Lung (tissue), 12 donors: ENCODE measurements around the gene VPS8. TPM values are rescaled to one million over a fixed set of nuclear protein-coding genes. Genes with fewer than 3 reads are reported as not detected.

Experiments used
- ATAC-seq: fragments of 200-7000 bp; cut with Tn5 transposase; one replicate; pipeline ENCODE4 v1.9.1; 2020; ENCODE audit warnings: moderate number of reproducible peaks; ENCODE audit not compliant: insufficient read depth, low FRiP score
- DNase-seq, 3 donors: peaks; one replicate each; pipeline ENCODE4 v3.0.0-alpha.2; 2013 to 2017
- H3K27ac ChIP-seq, 2 donors: one replicate each; pipeline ENCODE4 v1.5.1; 2013; ENCODE audit warnings: mild to moderate bottlenecking in 2 of 2, moderate library complexity in 2 of 2, control low read depth in 1 of 2, inconsistent platforms in 1 of 2, low read depth in 1 of 2, low read length in 1 of 2
- H3K27me3 ChIP-seq, 3 donors: one replicate each; pipeline ENCODE4 v1.5.1; 2013; ENCODE audit warnings: low read length in 2 of 3; ENCODE audit not compliant: control insufficient read depth in 3 of 3, insufficient read depth in 3 of 3
- H3K36me3 ChIP-seq, 4 donors: one replicate each; pipeline ENCODE4 v1.5.1; 2013; ENCODE audit warnings: low read length in 4 of 4, mild to moderate bottlenecking in 1 of 4, moderate library complexity in 1 of 4; ENCODE audit not compliant: control insufficient read depth in 4 of 4, insufficient read depth in 4 of 4
- H3K4me1 ChIP-seq, 5 donors: one replicate each; pipeline ENCODE4 v1.5.1; 2013; ENCODE audit warnings: low read length in 5 of 5, mild to moderate bottlenecking in 2 of 5, moderate library complexity in 1 of 5; ENCODE audit not compliant: control insufficient read depth in 5 of 5, insufficient read depth in 5 of 5
- H3K4me3 ChIP-seq: one replicate; pipeline ENCODE4 v1.5.1; 2013; ENCODE audit warnings: mild to moderate bottlenecking, control low read depth, moderate library complexity
- H3K9ac ChIP-seq, 2 donors: one replicate each; pipeline ENCODE4 v1.5.1; 2013; ENCODE audit warnings: low read length in 2 of 2, control low read depth in 1 of 2; ENCODE audit not compliant: insufficient read depth in 1 of 2
- H3K9me3 ChIP-seq, 4 donors: one replicate each; pipeline ENCODE4 v1.5.1; 2013; ENCODE audit warnings: low read length in 3 of 4, mild to moderate bottlenecking in 1 of 4, moderate library complexity in 1 of 4; ENCODE audit not compliant: control insufficient read depth in 4 of 4, insufficient read depth in 3 of 4
- CTCF ChIP-seq: IDR thresholded peaks from 2 replicates; pipeline ENCODE4 v1.5.1; 2012; ENCODE audit warnings: mild to moderate bottlenecking; ENCODE audit errors: control extremely low read depth, extremely low read depth
- WGBS, 2 donors: extraction: QIAGEN DNeasy Blood & Tissue Kit; methylation state at CpG; one replicate each; pipeline ENCODE4 v1.1.7; 2013; 5-methylcytosine and 5-hydroxymethylcytosine counted together
- polyA plus RNA-seq, 2 donors: library from polyadenylated mRNA; stranded (reverse); fragments of 200-250 nt; gene quantifications; one replicate each; pipeline ENCODE4 v1.2.1, GENCODE V29; 2013
- total RNA-seq, 2 donors: library from RNA; depleted of rRNA in 1 of 2; stranded (reverse); fragments of >200 nt in 1 of 2; gene quantifications; one replicate each; pipeline ENCODE4 v1.2.1, GENCODE V29; 2014 to 2021
- donor health status: control.
- donor health status: control.
- donor health status: Bipolar disorder and iron deficiency.
- donor health status: healthy.
- donor health status: DM: yes; HTN: yes; CAD: no.

Gene VPS8
- total and polyA plus RNA-seq, 4 donors: 13.9 to 184 (median 38.5) TPM

DNA sequence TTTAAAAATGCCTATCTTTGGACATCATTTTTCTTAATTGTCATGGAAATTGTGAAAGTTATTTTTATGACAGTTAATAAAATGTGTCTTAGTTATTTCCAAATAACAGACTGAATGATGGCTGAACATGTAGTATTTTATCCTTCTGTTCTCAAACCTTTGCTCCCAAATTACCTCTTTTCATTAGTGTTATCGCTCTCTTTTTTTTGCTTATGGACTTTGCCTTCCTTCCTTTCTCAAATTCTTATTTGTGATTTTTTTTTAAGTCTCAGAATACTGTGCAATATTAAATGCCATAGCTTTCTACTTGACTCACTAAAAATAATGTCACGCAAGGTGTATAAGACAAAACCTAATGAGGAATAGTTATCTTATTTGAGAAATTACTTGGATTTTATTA lies 107.7 kb downstream of the VPS8 start:
- no peaks in the 10 kb centered on the region for H3K9me3 ChIP-seq
- peaks cover 13 to 35% (median 15%) of the 10 kb centered on the region in 4 donors for H3K36me3 ChIP-seq
- TF ChIP-seq CTCF: no peak
- DNase-seq (no peak), ATAC-seq (no peak)
- peaks cover 0 to 8% (median 0%) of the 10 kb centered on the region in 5 donors for H3K4me1 ChIP-seq
- H3K27me3 ChIP-seq: no peaks in the 10 kb centered on the region
- H3K4me3 ChIP-seq: no peak overlapping the region
- WGBS, 2 donors: 97 to 100% methylated on average over 2 of the region's 2 CpGs
- no peak overlapping the region for H3K27ac ChIP-seq
- H3K9ac ChIP-seq: no peak overlapping the region

GRCh38 chr3:184924547-184924946 lies 112.6 kb downstream of the VPS8 start:
- Histone ChIP-seq H3K27ac (no peak overlapping the region), H3K9ac (no peak overlapping the region), H3K9me3 (no peaks in the 10 kb centered on the region), H3K36me3 (peaks cover 7 to 37% (median 13%) of the 10 kb centered on the region in 4 donors), H3K27me3 (no peaks in the 10 kb centered on the region), H3K4me3 (no peak overlapping the region), H3K4me1 (peaks cover 0 to 17% (median 9%) of the 10 kb centered on the region in 5 donors)
- 97% methylated on average over 7 of the region's 7 CpGs for WGBS, 2 donors
- no peak for ATAC-seq
- DNase-seq: no peak
- no peak for TF ChIP-seq CTCF

- ATAC-seq (no peak), DNase-seq (peak; percentile 23 to 98 (median 96))
- no peak overlapping the region for H3K4me3 ChIP-seq
- no peak overlapping the region for H3K27ac ChIP-seq
- peaks cover 0 to 17% (median 9%) of the 10 kb centered on the region in 5 donors for H3K4me1 ChIP-seq
- no peaks in the 10 kb centered on the region for H3K9me3 ChIP-seq
- peaks cover 8 to 34% (median 11%) of the 10 kb centered on the region in 4 donors for H3K36me3 ChIP-seq
- no peak overlapping the region for H3K9ac ChIP-seq
- no peak for TF ChIP-seq CTCF
- 87 to 89% methylated on average over 6 of the region's 6 CpGs for WGBS, 2 donors
- no peaks in the 10 kb centered on the region for H3K27me3 ChIP-seq
Measured at GRCh38 chr3:184927796-184928315, 115.9 kb downstream of the VPS8 start.

GRCh38 chr3:184932777-184933176 lies 120.8 kb downstream of the VPS8 start:
- peaks cover 5 to 13% (median 9%) of the 10 kb centered on the region in 4 donors for H3K36me3 ChIP-seq
- H3K27me3 ChIP-seq: no peaks in the 10 kb centered on the region
- H3K4me3 ChIP-seq: no peak overlapping the region
- ATAC-seq (no peak), DNase-seq (no peak)
- no peak overlapping the region for H3K9ac ChIP-seq
- H3K4me1 ChIP-seq: peaks cover 0 to 4% (median 0%) of the 10 kb centered on the region in 5 donors
- H3K9me3 ChIP-seq: no peaks in the 10 kb centered on the region
- TF ChIP-seq CTCF: no peak
- no peak overlapping the region for H3K27ac ChIP-seq
- 100% methylated on average over 1 of the region's 1 CpG for WGBS, 2 donors
